ENCODE measurements around the gene PBX3.

The PBX3 gene

DNA sequence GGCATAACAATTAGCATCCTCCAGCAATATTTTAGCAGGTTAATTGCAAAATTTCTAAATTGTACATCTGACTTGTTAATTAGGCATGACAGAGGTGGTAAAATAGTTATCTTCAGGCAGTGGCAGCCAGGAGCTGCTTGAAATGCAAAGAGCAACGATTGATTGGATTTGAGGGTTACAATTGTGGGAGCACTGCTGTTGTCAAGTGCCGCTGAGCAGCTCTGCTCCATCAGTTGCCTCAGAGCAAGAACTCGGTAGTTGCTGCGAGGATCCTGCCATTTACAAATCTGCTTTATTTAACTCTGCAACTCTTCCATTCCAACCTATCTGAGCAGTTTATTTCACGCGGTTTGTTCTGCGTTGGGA is 12.6 kb downstream of the PBX3 start:
- no peak overlapping the region for H3K4me3 ChIP-seq (ENCODE audit: control insufficient read depth, low read depth, low read length)
- DNase-seq (ENCODE audit: low read depth): no peak
- TF ChIP-seq, protein P1, sequence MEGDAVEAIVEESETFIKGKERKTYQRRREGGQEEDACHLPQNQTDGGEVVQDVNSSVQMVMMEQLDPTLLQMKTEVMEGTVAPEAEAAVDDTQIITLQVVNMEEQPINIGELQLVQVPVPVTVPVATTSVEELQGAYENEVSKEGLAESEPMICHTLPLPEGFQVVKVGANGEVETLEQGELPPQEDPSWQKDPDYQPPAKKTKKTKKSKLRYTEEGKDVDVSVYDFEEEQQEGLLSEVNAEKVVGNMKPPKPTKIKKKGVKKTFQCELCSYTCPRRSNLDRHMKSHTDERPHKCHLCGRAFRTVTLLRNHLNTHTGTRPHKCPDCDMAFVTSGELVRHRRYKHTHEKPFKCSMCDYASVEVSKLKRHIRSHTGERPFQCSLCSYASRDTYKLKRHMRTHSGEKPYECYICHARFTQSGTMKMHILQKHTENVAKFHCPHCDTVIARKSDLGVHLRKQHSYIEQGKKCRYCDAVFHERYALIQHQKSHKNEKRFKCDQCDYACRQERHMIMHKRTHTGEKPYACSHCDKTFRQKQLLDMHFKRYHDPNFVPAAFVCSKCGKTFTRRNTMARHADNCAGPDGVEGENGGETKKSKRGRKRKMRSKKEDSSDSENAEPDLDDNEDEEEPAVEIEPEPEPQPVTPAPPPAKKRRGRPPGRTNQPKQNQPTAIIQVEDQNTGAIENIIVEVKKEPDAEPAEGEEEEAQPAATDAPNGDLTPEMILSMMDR (conservative IDR thresholded peaks at IDR 0.05; ENCODE audit: control insufficient read depth, insufficient read depth, low read depth, low read length): no peak

DNA sequence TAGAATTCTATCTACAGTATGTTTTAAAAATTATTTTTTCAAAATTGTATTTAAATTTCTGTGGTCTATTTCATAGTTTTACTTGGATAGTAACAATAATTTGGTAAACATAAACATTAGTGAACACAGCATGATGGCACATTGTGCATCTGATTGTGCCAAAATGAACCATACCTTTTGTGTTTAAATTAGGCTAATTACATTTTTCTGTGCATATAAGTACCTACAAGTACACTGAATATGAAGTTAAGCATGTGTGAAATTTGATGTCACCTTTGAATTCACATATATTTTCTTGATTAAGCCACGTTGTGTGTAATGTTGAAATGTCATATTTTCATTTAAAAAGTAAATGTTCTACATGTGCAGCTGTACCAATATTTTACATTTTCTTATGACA is 13.4 kb downstream of the PBX3 start:
- DNase-seq (ENCODE audit: low read depth): no peak
- no peak overlapping the region for H3K4me3 ChIP-seq (ENCODE audit: control insufficient read depth, low read depth, low read length)
- TF ChIP-seq, protein P1 (conservative IDR thresholded peaks at IDR 0.05; ENCODE audit: control insufficient read depth, insufficient read depth, low read depth, low read length): no peak

DNA sequence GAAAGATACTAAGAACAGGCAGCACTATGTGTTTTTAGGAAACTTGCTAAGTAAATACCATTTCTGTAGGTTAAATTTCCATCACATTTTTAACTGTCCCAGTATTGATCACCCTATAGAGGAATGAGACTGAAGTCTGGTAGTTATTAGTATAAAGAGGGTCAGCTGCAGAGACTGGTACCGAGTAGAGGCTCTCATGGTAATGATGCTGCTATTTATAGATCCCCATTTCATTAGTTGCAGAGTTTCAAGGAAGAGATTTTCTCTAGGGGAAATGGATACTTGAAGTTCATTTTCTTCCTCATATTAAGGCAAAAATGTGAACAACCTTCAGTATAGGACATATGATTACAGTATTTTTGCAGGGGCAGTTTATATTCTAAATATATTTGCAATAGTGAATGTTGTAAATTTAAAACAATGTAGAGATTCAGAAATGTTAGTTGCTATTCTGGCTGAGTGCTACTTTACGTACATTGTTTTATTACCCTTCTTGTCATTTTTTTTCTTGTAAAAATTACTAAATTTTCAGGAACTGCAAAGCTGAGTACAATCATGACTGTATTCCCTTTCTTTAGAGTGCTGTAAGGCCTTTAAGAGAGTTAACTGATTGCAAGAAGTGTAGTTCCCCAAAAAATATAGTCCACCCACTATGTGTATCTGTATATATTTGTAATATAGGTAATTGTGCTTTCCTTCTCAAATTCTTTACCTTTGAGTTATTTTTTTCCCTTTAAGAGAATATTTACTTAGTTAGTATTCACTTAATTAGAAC is 14.7 kb downstream of the PBX3 start:
- no peak overlapping the region for H3K4me3 ChIP-seq (ENCODE audit: control insufficient read depth, low read depth, low read length)
- no peak for DNase-seq (ENCODE audit: low read depth)
- TF ChIP-seq, protein P1 (conservative IDR thresholded peaks at IDR 0.05; ENCODE audit: control insufficient read depth, insufficient read depth, low read depth, low read length): no peak

DNA sequence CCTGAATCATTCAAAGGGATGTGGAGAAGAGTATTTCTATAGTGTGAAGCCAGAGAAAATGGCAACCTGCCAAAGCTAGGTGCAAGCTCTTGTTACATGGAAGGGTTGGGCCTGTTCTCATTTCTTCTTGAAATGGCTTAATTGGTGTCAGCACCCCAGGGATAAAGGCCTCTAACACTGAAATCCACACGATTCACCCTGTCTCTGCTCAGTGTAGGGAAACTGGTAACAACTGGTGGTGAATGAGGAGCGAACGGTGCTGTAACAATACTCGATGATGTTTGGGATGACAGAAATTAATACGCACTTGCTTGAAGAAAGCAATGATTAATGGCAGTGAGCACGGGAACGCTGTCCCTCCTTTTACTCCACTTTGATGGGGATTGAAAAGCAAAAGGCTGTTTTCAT is 16.2 kb downstream of the PBX3 start:
- no peak overlapping the region for H3K4me3 ChIP-seq (ENCODE audit: control insufficient read depth, low read depth, low read length)
- no peak for DNase-seq (ENCODE audit: low read depth)

DNA sequence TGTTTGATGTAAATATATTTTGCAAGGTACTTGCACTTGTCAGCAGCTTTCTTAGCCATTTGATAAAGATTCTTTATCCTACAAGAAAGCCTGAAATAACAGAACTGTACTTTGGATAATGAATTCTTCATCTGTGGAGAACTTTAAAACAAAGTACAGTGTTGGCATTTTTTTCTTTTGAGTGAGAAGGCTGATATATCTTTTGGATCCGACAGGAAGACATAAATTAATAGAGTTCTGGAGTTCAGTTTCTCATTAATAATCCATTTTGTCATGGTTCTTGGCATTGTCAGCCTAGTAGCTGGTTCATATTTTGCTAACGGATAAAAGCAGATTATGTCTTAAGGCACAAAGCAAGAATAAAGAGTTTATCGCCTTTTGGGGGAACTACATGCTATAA is 17.0 kb downstream of the PBX3 start:
- TF ChIP-seq, protein P1 (conservative IDR thresholded peaks at IDR 0.05; ENCODE audit: control insufficient read depth, insufficient read depth, low read depth, low read length): no peak
- no peak overlapping the region for H3K4me3 ChIP-seq (ENCODE audit: control insufficient read depth, low read depth, low read length)
- DNase-seq (ENCODE audit: low read depth): no peak

More for the DNA sequence above, 16.2 kb downstream of the PBX3 start:
- TF ChIP-seq, protein P1 (conservative IDR thresholded peaks at IDR 0.05; ENCODE audit: control insufficient read depth, insufficient read depth, low read depth, low read length): no peak

DNA sequence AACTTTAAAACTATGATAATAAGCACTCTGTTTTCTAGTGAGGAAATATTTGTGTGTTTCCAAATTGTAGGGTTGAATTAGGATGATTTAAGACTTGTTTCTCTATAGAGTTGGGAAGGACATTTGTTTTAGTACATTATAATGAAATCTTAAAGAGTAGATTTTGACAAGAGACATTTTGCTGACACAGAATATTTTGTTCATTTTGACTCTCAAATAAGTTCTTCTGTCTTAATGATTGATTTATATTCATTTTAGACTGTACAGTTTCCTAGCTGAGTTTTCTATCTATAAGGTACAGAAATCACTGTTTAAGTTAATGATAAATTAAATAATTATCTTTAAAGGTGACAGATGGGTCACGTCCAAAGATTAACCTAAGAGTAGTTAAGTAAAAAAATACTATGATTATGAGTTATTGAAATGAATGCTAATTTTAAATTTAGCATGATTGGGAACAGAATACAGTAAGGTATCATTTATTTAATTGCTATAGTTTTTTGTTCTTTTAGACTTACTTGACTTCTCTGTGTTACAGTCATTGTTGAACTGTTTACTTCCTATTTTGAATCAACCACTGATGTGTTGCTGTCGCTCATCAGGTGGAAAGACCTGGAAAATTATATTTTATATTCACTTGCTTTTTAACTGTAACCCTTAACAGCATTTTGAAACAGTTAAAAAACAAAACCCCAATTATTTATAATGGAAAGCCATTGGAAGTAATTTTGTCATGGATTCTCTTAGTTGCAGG is 19.5 kb downstream of the PBX3 start:
- no peak overlapping the region for H3K4me3 ChIP-seq (ENCODE audit: control insufficient read depth, low read depth, low read length)
- TF ChIP-seq, protein P1 (conservative IDR thresholded peaks at IDR 0.05; ENCODE audit: control insufficient read depth, insufficient read depth, low read depth, low read length): no peak
- no peak for DNase-seq (ENCODE audit: low read depth)

All from fibroblast of mammary gland (primary cell).